ENCODE measurements around the gene RPL10. TPM values are rescaled to one million over a fixed set of nuclear protein-coding genes. Genes with fewer than 3 reads are reported as not detected.

The RPL10 gene
- polyA plus RNA-seq, 1 donor from 2014 or later: 3,689 TPM

DNA sequence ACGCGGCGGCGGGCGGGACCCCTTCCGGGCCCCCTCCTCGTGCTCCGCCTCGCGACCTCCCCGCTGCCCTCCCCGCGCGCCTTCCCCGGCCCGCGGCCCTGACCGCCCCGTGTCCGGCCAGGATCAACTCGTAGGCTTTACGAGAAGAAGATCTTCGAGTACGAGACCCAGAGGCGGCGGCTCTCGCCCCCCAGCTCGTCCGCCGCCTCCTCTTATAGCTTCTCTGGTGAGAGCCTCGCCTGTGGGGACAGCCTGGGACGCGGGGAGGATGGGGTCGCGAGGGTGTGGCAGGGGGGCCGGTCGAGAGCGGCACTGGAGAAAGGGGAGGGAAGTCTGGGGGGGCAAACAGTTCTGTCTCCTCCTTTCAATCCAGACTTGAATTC lies 18.6 kb upstream of the RPL10 start:
- peak overlapping the region; percentile 89 for H3K27ac ChIP-seq (ENCODE audit: low read length)
- H4K20me1 ChIP-seq (ENCODE audit: insufficient read depth): no peaks in the 10 kb centered on the region
- H3K27me3 ChIP-seq (ENCODE audit: insufficient read depth, low read depth, low read length): no peaks in the 10 kb centered on the region
- no peaks in the 10 kb centered on the region for H3K9me3 ChIP-seq (ENCODE audit: low read length)
- H3F3A ChIP-seq (ENCODE audit: insufficient read depth, low read length, poor library complexity, severe bottlenecking): no peaks in the 10 kb centered on the region
- no peaks in the 10 kb centered on the region for H3K9me2 ChIP-seq (ENCODE audit: insufficient read depth, low read length)
- H2AFZ ChIP-seq (ENCODE audit: low read depth, low read length): no peak overlapping the region
- no peaks in the 10 kb centered on the region for H3K36me3 ChIP-seq (ENCODE audit: insufficient read depth, low read length)
- no peak for TF ChIP-seq EP300 (conservative IDR thresholded peaks at IDR 0.05; ENCODE audit: poor library complexity, severe bottlenecking)
- TF ChIP-seq POLR2AphosphoS5 (IDR thresholded peaks at IDR 0.05): no peak
- no peak for TF ChIP-seq SMC3 (conservative IDR thresholded peaks at IDR 0.05; ENCODE audit: poor library complexity)
- no peak for TF ChIP-seq TAF1 (IDR thresholded peaks at IDR 0.05; ENCODE audit: low read depth)
- TF ChIP-seq, protein P1, sequence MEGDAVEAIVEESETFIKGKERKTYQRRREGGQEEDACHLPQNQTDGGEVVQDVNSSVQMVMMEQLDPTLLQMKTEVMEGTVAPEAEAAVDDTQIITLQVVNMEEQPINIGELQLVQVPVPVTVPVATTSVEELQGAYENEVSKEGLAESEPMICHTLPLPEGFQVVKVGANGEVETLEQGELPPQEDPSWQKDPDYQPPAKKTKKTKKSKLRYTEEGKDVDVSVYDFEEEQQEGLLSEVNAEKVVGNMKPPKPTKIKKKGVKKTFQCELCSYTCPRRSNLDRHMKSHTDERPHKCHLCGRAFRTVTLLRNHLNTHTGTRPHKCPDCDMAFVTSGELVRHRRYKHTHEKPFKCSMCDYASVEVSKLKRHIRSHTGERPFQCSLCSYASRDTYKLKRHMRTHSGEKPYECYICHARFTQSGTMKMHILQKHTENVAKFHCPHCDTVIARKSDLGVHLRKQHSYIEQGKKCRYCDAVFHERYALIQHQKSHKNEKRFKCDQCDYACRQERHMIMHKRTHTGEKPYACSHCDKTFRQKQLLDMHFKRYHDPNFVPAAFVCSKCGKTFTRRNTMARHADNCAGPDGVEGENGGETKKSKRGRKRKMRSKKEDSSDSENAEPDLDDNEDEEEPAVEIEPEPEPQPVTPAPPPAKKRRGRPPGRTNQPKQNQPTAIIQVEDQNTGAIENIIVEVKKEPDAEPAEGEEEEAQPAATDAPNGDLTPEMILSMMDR (IDR thresholded peaks at IDR 0.05; ENCODE audit: poor library complexity, severe bottlenecking): no peak
- no peak for TF ChIP-seq EZH2 (IDR thresholded peaks at IDR 0.05; ENCODE audit: borderline replicate concordance, insufficient read depth, low read length, poor library complexity, severe bottlenecking)
- TF ChIP-seq, protein P2, sequence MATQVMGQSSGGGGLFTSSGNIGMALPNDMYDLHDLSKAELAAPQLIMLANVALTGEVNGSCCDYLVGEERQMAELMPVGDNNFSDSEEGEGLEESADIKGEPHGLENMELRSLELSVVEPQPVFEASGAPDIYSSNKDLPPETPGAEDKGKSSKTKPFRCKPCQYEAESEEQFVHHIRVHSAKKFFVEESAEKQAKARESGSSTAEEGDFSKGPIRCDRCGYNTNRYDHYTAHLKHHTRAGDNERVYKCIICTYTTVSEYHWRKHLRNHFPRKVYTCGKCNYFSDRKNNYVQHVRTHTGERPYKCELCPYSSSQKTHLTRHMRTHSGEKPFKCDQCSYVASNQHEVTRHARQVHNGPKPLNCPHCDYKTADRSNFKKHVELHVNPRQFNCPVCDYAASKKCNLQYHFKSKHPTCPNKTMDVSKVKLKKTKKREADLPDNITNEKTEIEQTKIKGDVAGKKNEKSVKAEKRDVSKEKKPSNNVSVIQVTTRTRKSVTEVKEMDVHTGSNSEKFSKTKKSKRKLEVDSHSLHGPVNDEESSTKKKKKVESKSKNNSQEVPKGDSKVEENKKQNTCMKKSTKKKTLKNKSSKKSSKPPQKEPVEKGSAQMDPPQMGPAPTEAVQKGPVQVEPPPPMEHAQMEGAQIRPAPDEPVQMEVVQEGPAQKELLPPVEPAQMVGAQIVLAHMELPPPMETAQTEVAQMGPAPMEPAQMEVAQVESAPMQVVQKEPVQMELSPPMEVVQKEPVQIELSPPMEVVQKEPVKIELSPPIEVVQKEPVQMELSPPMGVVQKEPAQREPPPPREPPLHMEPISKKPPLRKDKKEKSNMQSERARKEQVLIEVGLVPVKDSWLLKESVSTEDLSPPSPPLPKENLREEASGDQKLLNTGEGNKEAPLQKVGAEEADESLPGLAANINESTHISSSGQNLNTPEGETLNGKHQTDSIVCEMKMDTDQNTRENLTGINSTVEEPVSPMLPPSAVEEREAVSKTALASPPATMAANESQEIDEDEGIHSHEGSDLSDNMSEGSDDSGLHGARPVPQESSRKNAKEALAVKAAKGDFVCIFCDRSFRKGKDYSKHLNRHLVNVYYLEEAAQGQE (IDR thresholded peaks at IDR 0.05; ENCODE audit: borderline replicate concordance): peak; percentile 8
- no peak for TF ChIP-seq RAD21 (conservative IDR thresholded peaks at IDR 0.05)
- no peak for TF ChIP-seq MXI1 (conservative IDR thresholded peaks at IDR 0.05; ENCODE audit: poor library complexity, severe bottlenecking)
- H3K4me3 ChIP-seq (ENCODE audit: low read length): peak overlapping the region; percentile 78
- peaks cover 9% of the 10 kb centered on the region for H3K79me2 ChIP-seq (replicated peaks; ENCODE audit: insufficient read depth, low read length)
- peak overlapping the region; percentile 92 for H3K9ac ChIP-seq (ENCODE audit: low read length)
- peak overlapping the region; percentile 65 for H3K4me2 ChIP-seq (ENCODE audit: low read length)

DNA sequence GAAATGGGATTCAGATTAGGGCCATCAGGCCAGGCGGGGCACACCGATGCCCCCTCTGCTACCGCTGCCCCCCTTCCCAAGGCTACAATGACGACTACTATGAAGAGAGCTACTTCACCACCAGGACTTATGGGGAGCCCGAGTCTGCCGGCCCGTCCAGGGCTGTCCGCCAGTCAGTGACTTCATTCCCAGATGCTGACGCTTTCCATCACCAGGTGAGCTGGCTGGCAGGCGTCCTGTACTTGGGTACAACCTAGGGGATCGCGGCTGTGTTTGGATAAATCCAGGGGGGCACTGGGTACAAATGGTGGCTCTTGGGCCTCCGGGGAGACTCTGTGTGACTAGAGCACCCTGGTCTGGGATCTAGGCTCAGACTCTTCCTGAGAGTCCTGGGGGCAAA lies 18.0 kb upstream of the RPL10 start:
- H3K9me3 ChIP-seq (ENCODE audit: low read length): no peaks in the 10 kb centered on the region
- TF ChIP-seq RAD21 (conservative IDR thresholded peaks at IDR 0.05): no peak
- no peak for TF ChIP-seq POLR2AphosphoS5 (IDR thresholded peaks at IDR 0.05)
- TF ChIP-seq, protein P2 (IDR thresholded peaks at IDR 0.05; ENCODE audit: borderline replicate concordance): no peak
- TF ChIP-seq EZH2 (IDR thresholded peaks at IDR 0.05; ENCODE audit: borderline replicate concordance, insufficient read depth, low read length, poor library complexity, severe bottlenecking): no peak
- no peak for TF ChIP-seq EP300 (conservative IDR thresholded peaks at IDR 0.05; ENCODE audit: poor library complexity, severe bottlenecking)
- H3K36me3 ChIP-seq (ENCODE audit: insufficient read depth, low read length): no peaks in the 10 kb centered on the region
- no peak overlapping the region for H2AFZ ChIP-seq (ENCODE audit: low read depth, low read length)
- H3K27me3 ChIP-seq (ENCODE audit: insufficient read depth, low read depth, low read length): no peaks in the 10 kb centered on the region
- peak overlapping the region; percentile 92 for H3K9ac ChIP-seq (ENCODE audit: low read length)
- peak overlapping the region; percentile 89 for H3K27ac ChIP-seq (ENCODE audit: low read length)
- peak overlapping the region; percentile 65 for H3K4me2 ChIP-seq (ENCODE audit: low read length)
- H3K4me3 ChIP-seq (ENCODE audit: low read length): peak overlapping the region; percentile 78
- H3K79me2 ChIP-seq (replicated peaks; ENCODE audit: insufficient read depth, low read length): peaks cover 9% of the 10 kb centered on the region
- H4K20me1 ChIP-seq (ENCODE audit: insufficient read depth): no peaks in the 10 kb centered on the region
- no peaks in the 10 kb centered on the region for H3K9me2 ChIP-seq (ENCODE audit: insufficient read depth, low read length)
- H3F3A ChIP-seq (ENCODE audit: insufficient read depth, low read length, poor library complexity, severe bottlenecking): no peaks in the 10 kb centered on the region

Data from neural cell (in vitro differentiated cells).